HEK293T (cell line): Measurements from ENCODE around the gene GALNT13.

Source experiments
- PKNOX1 ChIP-seq: fragments of 450-650 bp; IDR thresholded peaks from 2 replicates; pipeline ENCODE4 v1.6.1; 2016
- SP1 ChIP-seq: fragments of 450-650 bp; IDR thresholded peaks from 2 replicates; pipeline ENCODE4 v1.6.1; 2017
- ZNF384 ChIP-seq: fragments of 450-650 bp; IDR thresholded peaks from 2 replicates; pipeline ENCODE4 v1.6.1; 2016

GRCh38 chr2:154452471-154452870 lies 580.7 kb downstream of the GALNT13 start:
- TF ChIP-seq SP1 (no peak), PKNOX1 (no peak), ZNF384 (no peak)
